Measurements from ENCODE around the gene MAP1LC3B. TPM values are rescaled to one million over a fixed set of nuclear protein-coding genes. Genes with fewer than 3 reads are reported as not detected.
"Not testable (repeated sequence)": the region's sequence is repeated elsewhere in the genome, so short reads cannot be mapped to it uniquely, and the experiment has no call there.

MAP1LC3B gene
- total RNA-seq, 2 donors from 2014 or later: 41.9 to 51.8 TPM

GRCh38 chr16:87372305-87372704 lies 19.8 kb upstream of the MAP1LC3B start:
- Histone ChIP-seq H3K36me3 (no peaks in the 10 kb centered on the region), H3K27ac (no peak overlapping the region), H3K9me3 (no peaks in the 10 kb centered on the region), H3K4me3 (no peak overlapping the region), H3K27me3 (replicated peaks; ENCODE audit: insufficient read depth) (no peaks in the 10 kb centered on the region), H3K4me1 (replicated peaks) (no peaks in the 10 kb centered on the region)
- DNase-seq (ENCODE audit: low spot score): no peak
- WGBS: 87% methylated on average over 4 of the region's 4 CpGs
- intact Hi-C loops (cut with DNase I): no loop called here
- TF ChIP-seq POLR2A (IDR thresholded peaks at IDR 0.05) (no peak), POLR2AphosphoS5 (IDR thresholded peaks at IDR 0.05) (no peak), CTCF (IDR thresholded peaks at IDR 0.05) (no peak)

- Histone ChIP-seq H3K9me3 (no peaks in the 10 kb centered on the region), H3K4me3 (no peak overlapping the region), H3K4me1 (replicated peaks) (no peaks in the 10 kb centered on the region), H3K27me3 (replicated peaks; ENCODE audit: insufficient read depth) (no peaks in the 10 kb centered on the region), H3K36me3 (no peaks in the 10 kb centered on the region), H3K27ac (no peak overlapping the region)
- TF ChIP-seq POLR2A (IDR thresholded peaks at IDR 0.05): no peak
- TF ChIP-seq CTCF (IDR thresholded peaks at IDR 0.05): no peak
- no peak for TF ChIP-seq POLR2AphosphoS5 (IDR thresholded peaks at IDR 0.05)
- no peak for DNase-seq (ENCODE audit: low spot score)
- 94% methylated on average over 13 of the region's 13 CpGs for WGBS
- intact Hi-C loops (cut with DNase I): no loop called here
Measured at GRCh38 chr16:87374313-87374712, 17.8 kb upstream of the MAP1LC3B start.

- no peak for TF ChIP-seq POLR2AphosphoS5 (IDR thresholded peaks at IDR 0.05)
- TF ChIP-seq POLR2A (IDR thresholded peaks at IDR 0.05): no peak
- TF ChIP-seq CTCF (IDR thresholded peaks at IDR 0.05): no peak
- no peaks in the 10 kb centered on the region for H3K4me1 ChIP-seq (replicated peaks)
- H3K4me3 ChIP-seq: no peak overlapping the region
- no peaks in the 10 kb centered on the region for H3K36me3 ChIP-seq
- intact Hi-C loops (cut with DNase I): no loop called here
- WGBS: 48% methylated on average over 9 of the region's 9 CpGs
- DNase-seq (ENCODE audit: low spot score): no peak
- no peaks in the 10 kb centered on the region for H3K27me3 ChIP-seq (replicated peaks; ENCODE audit: insufficient read depth)
- no peaks in the 10 kb centered on the region for H3K9me3 ChIP-seq
- peak overlapping the region in 1 of 2 donors; percentile 11 for H3K27ac ChIP-seq
Measured at GRCh38 chr16:87375426-87376135, 16.6 kb upstream of the MAP1LC3B start.

- no peak overlapping the region for H3K4me3 ChIP-seq
- no peaks in the 10 kb centered on the region for H3K9me3 ChIP-seq
- intact Hi-C loops (cut with DNase I): no loop called here
- no peak overlapping the region for H3K27ac ChIP-seq
- H3K4me1 ChIP-seq (replicated peaks): peaks cover 5% of the 10 kb centered on the region
- H3K27me3 ChIP-seq (replicated peaks; ENCODE audit: insufficient read depth): no peaks in the 10 kb centered on the region
- no peaks in the 10 kb centered on the region for H3K36me3 ChIP-seq
- 89% methylated on average over 6 of the region's 6 CpGs for WGBS
- TF ChIP-seq POLR2A (IDR thresholded peaks at IDR 0.05) (no peak), POLR2AphosphoS5 (IDR thresholded peaks at IDR 0.05) (no peak), CTCF (IDR thresholded peaks at IDR 0.05) (no peak)
- DNase-seq (ENCODE audit: low spot score): no peak
Measured at GRCh38 chr16:87376660-87377059, 15.5 kb upstream of the MAP1LC3B start.

GRCh38 chr16:87379312-87379752 lies 12.8 kb upstream of the MAP1LC3B start:
- H3K27ac ChIP-seq; DNase-seq (ENCODE audit: low spot score); H3K4me3 ChIP-seq; H3K4me1 ChIP-seq (replicated peaks); H3K36me3 ChIP-seq; intact Hi-C loops (cut with DNase I); H3K9me3 ChIP-seq; H3K27me3 ChIP-seq (replicated peaks; ENCODE audit: insufficient read depth): not testable (repeated sequence)
- 90% methylated on average over 3 of the region's 3 CpGs for WGBS
